Measurements from ENCODE around the gene NRCAM.
"Not testable (repeated sequence)": the region's sequence is repeated elsewhere in the genome, so short reads cannot be mapped to it uniquely, and the experiment has no call there.

NRCAM gene

DNA sequence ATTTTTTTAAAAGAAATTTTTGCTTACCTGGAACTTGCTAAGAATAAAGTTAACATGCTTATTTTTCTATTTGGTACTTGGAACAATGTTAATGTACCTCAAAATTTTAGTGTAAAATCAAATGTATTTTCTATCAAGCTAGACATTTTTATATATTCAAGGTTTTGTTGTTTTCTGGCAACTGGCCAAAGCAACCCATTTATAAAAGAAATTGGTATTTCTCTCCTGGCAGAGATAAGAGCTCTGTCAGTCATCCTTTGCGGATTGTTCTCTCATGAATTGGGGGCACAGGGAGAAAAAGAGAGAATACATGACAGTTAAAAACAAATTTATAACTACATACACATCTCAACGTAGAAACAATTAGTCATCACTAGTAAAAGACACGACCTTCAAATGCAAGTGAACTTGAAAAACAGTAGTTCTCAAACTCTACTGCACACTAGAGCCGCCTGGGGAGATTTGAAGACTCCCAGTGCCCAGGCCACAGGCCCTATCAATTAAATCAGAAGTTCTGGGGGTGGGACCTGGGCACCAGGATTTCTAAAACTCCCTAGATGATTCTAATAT is 173.7 kb downstream of the NRCAM start:
- no peak for DNase-seq (ENCODE audit: low read depth in 2 of 2)

DNA sequence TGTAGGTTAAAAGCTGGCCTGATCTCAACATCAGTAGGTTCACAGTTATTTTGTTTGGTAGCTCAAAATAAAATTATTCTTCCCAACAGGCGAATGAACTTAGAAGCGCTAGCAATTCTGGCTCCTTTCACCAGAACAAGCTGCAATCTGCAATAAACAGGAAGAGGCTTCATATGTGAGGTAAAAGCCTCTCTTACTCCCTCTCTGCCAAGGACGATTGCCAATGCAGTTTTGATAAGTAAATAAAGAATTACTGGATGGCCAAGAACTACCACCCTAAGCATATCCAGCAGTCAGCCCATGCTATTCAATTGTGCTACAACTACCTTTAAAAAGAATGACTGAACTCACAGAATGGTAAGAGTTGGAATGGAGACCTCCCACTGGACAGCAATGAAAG is 176.1 kb downstream of the NRCAM start:
- no peak for DNase-seq (ENCODE audit: low read depth in 2 of 2)

- no peak for DNase-seq (ENCODE audit: low read depth in 2 of 2)
Measured at GRCh38 chr7:108278776-108279175, 177.5 kb downstream of the NRCAM start.

GRCh38 chr7:108278281-108278680 is 178.0 kb downstream of the NRCAM start:
- DNase-seq (ENCODE audit: low read depth in 2 of 2) = no peak

- DNase-seq (ENCODE audit: low read depth in 2 of 2) = not testable (repeated sequence)
Measured at GRCh38 chr7:108274447-108274846, 181.8 kb downstream of the NRCAM start.

DNA sequence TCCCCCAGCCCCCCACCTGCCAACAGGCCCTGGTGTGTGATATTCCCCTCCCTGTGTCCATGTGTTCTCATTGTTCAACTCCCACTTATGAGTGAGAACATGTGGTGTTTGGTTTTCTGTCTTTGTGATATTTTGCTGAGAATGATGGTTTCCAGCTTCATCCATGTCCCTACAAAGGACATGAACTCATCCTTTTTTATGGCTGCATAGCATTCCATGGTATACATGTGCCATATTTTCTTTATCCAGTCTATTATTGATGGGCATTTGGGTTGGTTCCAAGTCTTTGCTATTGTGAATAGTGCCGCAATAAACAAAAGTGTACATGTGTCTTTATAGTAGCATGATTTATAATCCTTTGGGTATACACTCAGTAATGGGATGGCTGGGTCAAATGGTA is 183.3 kb downstream of the NRCAM start:
- not testable (repeated sequence) for DNase-seq (ENCODE audit: low read depth in 2 of 2)

DNA sequence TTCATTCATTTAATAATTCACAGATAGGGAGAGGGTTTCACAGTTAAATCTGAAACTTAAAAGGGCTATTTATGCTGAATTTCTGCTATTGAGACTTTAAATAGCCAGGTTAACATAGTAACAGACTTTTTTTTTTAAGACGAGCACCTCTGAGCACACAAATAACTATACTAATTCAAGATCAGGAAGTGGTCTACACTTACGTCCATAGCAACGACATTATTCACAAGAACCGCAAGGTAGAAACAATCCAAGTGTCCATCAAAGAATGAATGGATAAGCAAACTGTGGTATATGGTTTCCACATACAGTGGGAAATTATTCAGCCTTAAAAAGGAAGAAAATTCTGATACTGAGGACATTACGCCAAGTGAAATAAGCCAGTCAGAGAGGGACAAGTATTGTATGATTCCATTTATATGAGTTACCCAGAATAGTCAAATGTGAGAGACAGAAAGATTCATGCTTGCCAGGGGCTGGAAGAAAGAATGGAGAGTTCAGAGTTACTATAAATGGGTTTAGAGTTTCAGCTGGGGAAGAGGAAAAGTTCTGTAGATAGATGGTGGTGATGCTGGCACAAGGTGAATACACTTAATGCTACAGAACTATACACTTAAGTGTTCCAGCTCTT is 185.7 kb downstream of the NRCAM start:
- no peak for DNase-seq (ENCODE audit: low read depth in 2 of 2)

GRCh38 chr7:108268200-108268820 is 187.9 kb downstream of the NRCAM start:
- no peak for DNase-seq (ENCODE audit: low read depth in 2 of 2)

GRCh38 chr7:108267615-108268014 is 188.6 kb downstream of the NRCAM start:
- no peak for DNase-seq (ENCODE audit: low read depth in 2 of 2)

DNA sequence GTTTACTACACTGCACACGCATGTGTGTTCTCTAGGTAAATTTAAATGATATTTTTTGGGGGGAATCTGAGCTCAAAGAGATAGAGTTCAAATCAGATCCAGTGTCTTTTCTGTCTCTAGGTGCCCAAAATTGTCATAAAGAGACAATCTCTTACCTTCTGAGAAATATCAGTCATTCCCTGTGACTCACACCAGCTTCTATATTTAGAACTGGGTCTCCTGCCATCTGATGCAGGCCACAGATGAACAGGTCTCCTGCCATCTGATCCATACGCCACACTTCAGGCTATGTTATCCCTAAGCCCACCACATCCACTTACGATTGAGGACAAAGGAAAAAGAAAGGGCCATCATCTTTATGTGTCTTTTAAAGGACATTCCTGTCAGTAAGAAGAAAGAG is 189.7 kb downstream of the NRCAM start:
- DNase-seq (ENCODE audit: low read depth in 2 of 2) = no peak

DNA sequence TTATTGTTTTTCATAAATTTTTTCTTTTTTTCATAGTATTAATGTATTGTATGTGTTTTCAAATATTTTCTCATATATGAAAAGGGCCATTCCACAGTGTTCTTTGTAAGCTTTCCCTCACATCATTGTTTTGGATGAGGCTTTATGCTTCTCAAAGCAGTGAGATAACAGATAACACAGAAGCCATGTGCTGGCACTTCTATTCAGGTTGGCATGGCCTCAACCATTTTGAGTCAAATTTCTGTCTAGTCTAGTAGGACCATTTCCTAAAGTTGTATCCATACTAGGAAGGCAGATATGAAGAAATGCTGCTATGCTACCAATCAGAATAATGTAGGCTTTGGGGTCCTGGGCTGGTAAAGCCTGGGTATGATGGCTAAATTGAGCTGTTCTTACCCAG is 190.2 kb downstream of the NRCAM start:
- no peak for DNase-seq (ENCODE audit: low read depth in 2 of 2)

- DNase-seq (ENCODE audit: low read depth in 2 of 2) = no peak
Measured at GRCh38 chr7:108265007-108265406, 191.2 kb downstream of the NRCAM start.

DNA sequence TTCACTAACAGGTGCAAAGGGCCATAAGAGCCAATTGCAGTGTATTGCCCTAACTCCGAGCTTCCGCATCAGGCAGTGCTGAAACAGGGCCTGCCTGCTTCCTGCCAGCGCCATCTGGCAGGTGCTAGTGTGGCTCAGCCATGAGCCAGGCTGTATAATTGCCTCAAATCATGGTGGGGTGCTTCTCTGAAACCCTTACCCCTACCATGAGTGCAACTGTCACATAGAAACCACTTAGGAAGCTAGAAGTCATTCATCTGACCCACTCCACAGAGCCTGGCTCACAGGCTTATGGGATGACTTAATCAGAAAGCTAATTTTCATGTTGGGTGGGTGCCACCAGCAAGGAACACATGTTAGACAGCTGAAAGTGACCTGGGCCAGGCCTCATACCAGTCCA is 192.8 kb downstream of the NRCAM start:
- DNase-seq (ENCODE audit: low read depth in 2 of 2) = no peak

GRCh38 chr7:108261560-108262255 is 194.5 kb downstream of the NRCAM start:
- no peak for DNase-seq (ENCODE audit: low read depth in 2 of 2)

GRCh38 chr7:108259447-108259846 is 196.8 kb downstream of the NRCAM start:
- not testable (repeated sequence) for DNase-seq (ENCODE audit: low read depth in 2 of 2)

DNA sequence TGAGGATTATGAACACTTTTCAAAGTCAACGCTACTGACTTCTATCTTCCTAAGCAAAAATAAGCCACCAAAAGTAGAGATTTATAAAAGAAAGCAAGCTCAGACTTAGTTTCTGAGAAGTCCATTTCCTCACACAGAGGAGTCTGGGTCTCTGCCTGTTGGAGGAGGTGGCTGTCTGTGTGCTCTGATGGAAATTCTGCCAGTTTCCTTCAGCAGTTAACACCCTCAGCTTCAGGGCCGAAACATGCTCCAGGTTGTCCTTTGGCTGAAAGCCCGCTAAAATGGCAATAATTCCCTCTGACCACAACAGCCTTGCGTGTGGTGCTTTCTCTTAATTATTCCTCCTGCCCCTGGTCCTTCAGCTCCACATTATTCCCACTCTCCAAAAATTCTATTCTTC is 198.3 kb downstream of the NRCAM start:
- no peak for DNase-seq (ENCODE audit: low read depth in 2 of 2)

DNA sequence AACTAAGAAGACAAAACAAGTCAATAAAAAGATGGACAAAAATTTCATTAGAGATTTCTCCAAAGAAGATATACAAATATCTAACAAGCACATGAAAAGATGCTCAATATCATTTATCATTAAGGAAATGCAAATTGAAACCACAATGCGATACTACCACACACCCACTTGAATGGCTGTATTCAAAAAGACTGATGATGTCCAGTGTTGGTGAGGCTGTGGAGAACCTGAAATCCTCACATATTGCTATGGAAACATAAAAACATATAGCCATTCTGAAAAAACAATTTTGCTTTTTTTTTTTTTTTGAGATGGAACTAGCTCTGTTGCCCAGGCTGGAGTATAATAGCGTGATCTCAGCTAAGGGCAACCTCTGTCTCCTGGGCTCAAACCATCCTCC is 202.0 kb downstream of the NRCAM start:
- DNase-seq (ENCODE audit: low read depth in 2 of 2) = no peak

GRCh38 chr7:108253275-108254044 is 202.8 kb downstream of the NRCAM start:
- DNase-seq (ENCODE audit: low read depth in 2 of 2) = no peak

- no peak for DNase-seq (ENCODE audit: low read depth in 2 of 2)
Measured at GRCh38 chr7:108252177-108252576, 204.1 kb downstream of the NRCAM start.

- DNase-seq (ENCODE audit: low read depth in 2 of 2) = no peak
Measured at GRCh38 chr7:108251700-108252099, 204.5 kb downstream of the NRCAM start.

DNA sequence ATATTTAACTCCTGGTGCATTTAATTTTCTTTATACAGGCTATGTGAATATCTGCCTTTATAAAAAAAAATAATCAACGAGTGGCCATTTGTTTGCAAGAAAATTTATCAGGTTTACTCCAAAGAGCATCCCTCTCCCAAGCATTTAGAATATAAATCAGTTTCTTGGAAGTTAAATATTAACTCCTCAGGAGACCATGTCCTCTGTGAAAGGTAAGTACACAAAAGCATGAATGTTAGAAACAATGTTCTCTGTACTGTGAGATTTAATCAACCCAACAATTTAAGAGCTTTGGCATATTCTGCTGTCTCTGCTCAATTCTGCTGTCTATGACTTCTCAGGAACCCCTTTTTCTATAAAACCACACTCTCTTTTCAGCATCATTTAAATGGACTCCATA is 206.8 kb downstream of the NRCAM start:
- DNase-seq (ENCODE audit: low read depth in 2 of 2) = no peak

GRCh38 chr7:108248821-108249220 is 207.4 kb downstream of the NRCAM start:
- no peak for DNase-seq (ENCODE audit: low read depth in 2 of 2)

Data from stimulated activated CD4-positive, alpha-beta T cell treated with anti-CD3 and anti-CD28 coated beads, Interleukin-1b, Interleukin-23, amount 100 ng/mL, for 4 hours (primary cell).